Activated T-cell treated with anti-CD3 and anti-CD28 coated beads, Interleukin-2, amount 50 U/mL, for 72 hours (primary cell): ENCODE results near the gene NRDC. TPM values are rescaled to one million over a fixed set of nuclear protein-coding genes. Genes with fewer than 3 reads are reported as not detected.
"Not testable (repeated sequence)": the region's sequence is repeated elsewhere in the genome, so short reads cannot be mapped to it uniquely, and the experiment has no call there.

Source experiments
- ATAC-seq, 2 donors: fragments of 150-1000 bp; cut with Tn5 transposase; replicated peaks in 1 of 2; 2 replicates each; pipeline ENCODE4 v1.10.0; 2021; ENCODE audit warnings: moderate library complexity in 2 of 2, mild to moderate bottlenecking in 1 of 2
- DNase-seq, 2 donors: peaks; one replicate each; pipeline ENCODE4 v3.0.0; 2021 to 2022; ENCODE audit warnings: mixed read lengths in 1 of 2
- H3K27ac Mint-ChIP-seq: one replicate; pipeline ENCODE4 v1.8.0; 2022; ENCODE audit warnings: mild to moderate bottlenecking, moderate library complexity, mixed read lengths
- H3K27me3 Mint-ChIP-seq: one replicate; pipeline ENCODE4 v1.8.0; 2022; ENCODE audit warnings: low read depth, mixed read lengths
- H3K36me3 Mint-ChIP-seq, 2 donors: one replicate each; pipeline ENCODE4 v1.8.0; 2022; ENCODE audit warnings: mixed read lengths in 2 of 2, mild to moderate bottlenecking in 1 of 2; ENCODE audit not compliant: insufficient read depth in 2 of 2
- H3K4me1 Mint-ChIP-seq: one replicate; pipeline ENCODE4 v1.8.0; 2022; ENCODE audit warnings: low read depth, mixed read lengths
- H3K4me3 Mint-ChIP-seq, 2 donors: one replicate each; pipeline ENCODE4 v1.8.0; 2022; ENCODE audit warnings: mild to moderate bottlenecking in 2 of 2, mixed read lengths in 2 of 2, moderate library complexity in 2 of 2
- H3K9me3 Mint-ChIP-seq, 2 donors: one replicate each; pipeline ENCODE4 v1.8.0; 2022; ENCODE audit warnings: mixed read lengths in 2 of 2
- total RNA-seq, 2 donors: library from RNA; stranded (reverse); gene quantifications; one replicate each; pipeline ENCODE4 v1.2.3, GENCODE V29; 2022

The NRDC gene
- total RNA-seq, 2 donors from 2014 or later, result 209 to 226 TPM

DNA sequence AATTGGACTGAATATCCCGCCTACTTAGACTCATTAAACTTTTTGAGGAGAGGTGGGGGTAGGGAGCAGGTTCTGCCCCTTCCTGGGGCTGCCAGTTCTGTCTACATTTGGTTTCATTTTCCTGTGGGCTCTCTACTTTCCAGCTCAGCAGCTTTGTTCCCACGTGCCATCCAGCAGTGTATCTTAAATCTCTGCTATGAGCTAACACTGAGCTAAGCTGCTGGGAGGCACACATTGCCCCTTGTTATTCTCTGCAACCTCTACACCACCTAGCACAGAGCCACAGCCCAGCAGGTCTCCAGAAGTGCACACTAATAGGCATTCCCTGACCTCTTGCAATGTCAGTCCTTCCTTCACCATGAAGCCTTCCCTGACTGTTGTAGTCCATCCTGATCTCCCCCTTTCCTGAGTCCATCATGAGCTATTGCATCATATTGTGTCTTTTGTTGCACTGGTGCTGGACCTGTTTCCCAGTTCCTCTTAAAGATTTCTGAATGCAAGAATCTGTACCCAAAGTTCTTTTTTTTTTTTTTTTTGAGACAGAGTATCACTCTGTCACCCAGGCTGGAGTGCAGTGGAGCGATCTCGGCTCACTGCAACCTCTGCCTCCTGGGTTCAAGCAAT is 28.7 kb upstream of the NRDC start:
- no peak for ATAC-seq
- H3K4me1 Mint-ChIP-seq, result peaks cover 10% of the 10 kb centered on the region

GRCh38 chr1:51906306-51907078 is 28.0 kb upstream of the NRDC start:
- peaks cover 2 to 3% of the 10 kb centered on the region in 2 donors for H3K36me3 Mint-ChIP-seq
- H3K27me3 Mint-ChIP-seq, result peaks cover 6% of the 10 kb centered on the region
- H3K4me1 Mint-ChIP-seq, result peaks cover 10% of the 10 kb centered on the region
- DNase-seq, result no peak
- no peak for ATAC-seq
- no peak overlapping the region for H3K4me3 Mint-ChIP-seq
- H3K27ac Mint-ChIP-seq, result peak overlapping the region; percentile 64
- peaks cover 2% of the 10 kb centered on the region in 2 donors for H3K9me3 Mint-ChIP-seq

More for the DNA sequence above, 28.7 kb upstream of the NRDC start:
- no peak overlapping the region for H3K4me3 Mint-ChIP-seq
- DNase-seq, result no peak
- peak overlapping the region; percentile 2 for H3K27ac Mint-ChIP-seq
- H3K27me3 Mint-ChIP-seq, result peaks cover 6% of the 10 kb centered on the region
- peaks cover 2% of the 10 kb centered on the region in 2 donors for H3K9me3 Mint-ChIP-seq
- peaks cover 2 to 3% of the 10 kb centered on the region in 2 donors for H3K36me3 Mint-ChIP-seq

- peaks cover 2 to 3% of the 10 kb centered on the region in 2 donors for H3K36me3 Mint-ChIP-seq
- H3K9me3 Mint-ChIP-seq, result peaks cover 2% of the 10 kb centered on the region in 2 donors
- ATAC-seq (no peak), DNase-seq (no peak)
- H3K27me3 Mint-ChIP-seq, result peaks cover 27% of the 10 kb centered on the region
- peaks cover 5% of the 10 kb centered on the region for H3K4me1 Mint-ChIP-seq
- H3K4me3 Mint-ChIP-seq, result no peak overlapping the region
- H3K27ac Mint-ChIP-seq, result no peak overlapping the region
These were observed 23.9 kb upstream of the NRDC start for GRCh38 chr1:51902456-51902855.

GRCh38 chr1:51901151-51901550 is 22.6 kb upstream of the NRDC start:
- no peaks in the 10 kb centered on the region for H3K36me3 Mint-ChIP-seq
- H3K4me3 Mint-ChIP-seq, result no peak overlapping the region
- H3K27me3 Mint-ChIP-seq, result peaks cover 38% of the 10 kb centered on the region
- ATAC-seq (no peak), DNase-seq (no peak)
- H3K4me1 Mint-ChIP-seq, result no peaks in the 10 kb centered on the region
- no peaks in the 10 kb centered on the region for H3K9me3 Mint-ChIP-seq
- H3K27ac Mint-ChIP-seq, result no peak overlapping the region

GRCh38 chr1:51899022-51899421 is 20.5 kb upstream of the NRDC start:
- no peaks in the 10 kb centered on the region for H3K36me3 Mint-ChIP-seq
- ATAC-seq (no peak), DNase-seq (no peak)
- H3K27me3 Mint-ChIP-seq, result peaks cover 49% of the 10 kb centered on the region
- H3K9me3 Mint-ChIP-seq, result no peaks in the 10 kb centered on the region
- H3K27ac Mint-ChIP-seq, result no peak overlapping the region
- H3K4me3 Mint-ChIP-seq, result no peak overlapping the region
- no peaks in the 10 kb centered on the region for H3K4me1 Mint-ChIP-seq

DNA sequence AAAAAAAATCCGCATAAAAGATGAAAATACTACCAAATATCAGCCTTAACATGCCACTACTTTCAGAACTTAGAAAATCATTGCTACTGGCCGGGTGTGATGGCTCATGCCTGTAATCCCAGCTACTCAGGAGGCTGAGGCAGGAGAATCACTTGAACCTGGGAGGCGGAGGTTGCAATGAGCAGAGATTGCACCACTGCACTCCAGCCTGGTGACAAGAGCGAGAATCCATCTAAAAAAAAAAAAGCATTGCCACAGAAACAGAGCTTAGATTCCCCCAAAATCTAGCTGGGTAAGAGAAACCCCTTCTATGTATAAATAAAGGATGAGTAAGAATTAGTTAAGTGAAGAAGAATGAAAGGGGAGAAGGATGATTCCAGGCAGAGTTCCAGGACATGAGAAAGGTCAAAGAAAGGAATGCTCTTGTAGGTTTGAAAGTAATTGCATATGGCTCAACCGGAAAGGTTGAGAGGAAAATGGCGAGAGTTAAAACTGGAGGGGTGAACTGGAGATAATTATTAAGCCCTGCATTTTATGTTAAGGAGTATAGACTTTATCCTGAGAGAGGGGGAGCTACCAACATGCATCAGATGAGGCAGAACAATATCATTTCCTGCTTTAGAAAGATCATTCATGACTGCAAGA is 19.7 kb upstream of the NRDC start:
- no peak overlapping the region for H3K4me3 Mint-ChIP-seq
- no peaks in the 10 kb centered on the region for H3K36me3 Mint-ChIP-seq
- no peaks in the 10 kb centered on the region for H3K9me3 Mint-ChIP-seq
- no peak overlapping the region for H3K27ac Mint-ChIP-seq
- H3K4me1 Mint-ChIP-seq, result no peaks in the 10 kb centered on the region
- ATAC-seq (no peak), DNase-seq (no peak)
- peaks cover 49% of the 10 kb centered on the region for H3K27me3 Mint-ChIP-seq

DNA sequence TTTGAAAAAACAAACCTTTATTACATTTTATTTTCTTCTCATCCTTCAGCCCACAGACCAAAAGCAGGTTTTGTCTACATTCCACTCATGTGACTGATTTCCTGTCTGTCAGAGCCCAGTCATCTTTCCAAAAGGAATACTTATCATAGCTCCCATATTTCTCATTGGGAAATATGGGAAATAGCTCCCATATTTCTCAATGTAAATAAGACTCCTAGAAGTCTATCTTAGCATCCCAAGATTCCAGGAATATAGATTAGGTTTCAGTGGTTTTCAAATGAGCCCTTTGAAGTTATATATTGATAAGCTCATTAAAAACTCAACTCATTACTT is 19.1 kb upstream of the NRDC start:
- DNase-seq (no peak), ATAC-seq (no peak)
- Mint-ChIP-seq H3K36me3 (no peaks in the 10 kb centered on the region), H3K4me3 (no peak overlapping the region), H3K9me3 (no peaks in the 10 kb centered on the region), H3K4me1 (no peaks in the 10 kb centered on the region), H3K27me3 (peaks cover 49% of the 10 kb centered on the region), H3K27ac (no peak overlapping the region)

- ATAC-seq, H3K27ac Mint-ChIP-seq, H3K4me1 Mint-ChIP-seq, H3K4me3 Mint-ChIP-seq, H3K9me3 Mint-ChIP-seq, DNase-seq, H3K36me3 Mint-ChIP-seq: not testable (repeated sequence)
- peaks cover 49% of the 10 kb centered on the region for H3K27me3 Mint-ChIP-seq
These were observed 16.2 kb upstream of the NRDC start for GRCh38 chr1:51894748-51895147.

DNA sequence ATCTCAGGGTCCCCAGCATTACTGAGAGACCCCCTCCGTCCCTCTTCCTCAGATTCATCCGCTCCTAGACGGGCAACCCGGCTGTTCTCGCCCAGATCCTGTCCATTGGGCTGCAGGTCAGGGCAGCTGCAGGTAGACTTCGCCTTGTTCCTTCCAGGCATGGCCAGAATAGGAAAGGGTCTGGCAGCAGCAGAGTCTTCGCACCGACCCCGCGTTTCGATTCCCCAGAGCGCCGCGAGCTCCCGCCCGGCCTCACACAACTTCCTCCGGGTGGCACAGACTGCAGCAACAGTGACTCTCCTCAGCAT is 265 bp downstream of the NRDC start:
- H3K36me3 Mint-ChIP-seq, result no peaks in the 10 kb centered on the region
- ATAC-seq, result no peak
- no peaks in the 10 kb centered on the region for H3K9me3 Mint-ChIP-seq
- peaks cover 21% of the 10 kb centered on the region for H3K27me3 Mint-ChIP-seq
- no peak for DNase-seq
- peaks cover 46% of the 10 kb centered on the region for H3K4me1 Mint-ChIP-seq
- no peak overlapping the region for H3K4me3 Mint-ChIP-seq
- H3K27ac Mint-ChIP-seq, result no peak overlapping the region

GRCh38 chr1:51877434-51878307 is 856 bp downstream of the NRDC start:
- Mint-ChIP-seq H3K4me1 (peaks cover 46% of the 10 kb centered on the region), H3K4me3 (no peak overlapping the region), H3K27me3 (peaks cover 15% of the 10 kb centered on the region), H3K27ac (no peak overlapping the region), H3K9me3 (no peaks in the 10 kb centered on the region), H3K36me3 (no peaks in the 10 kb centered on the region)
- DNase-seq (peak in 1 of 2 donors; percentile 9), ATAC-seq (peak; percentile 0 to 1)

GRCh38 chr1:51875836-51876235 is 2.7 kb downstream of the NRDC start:
- H3K36me3 Mint-ChIP-seq, result peaks cover 1 to 2% of the 10 kb centered on the region in 2 donors
- no peak for DNase-seq
- peak overlapping the region; percentile 67 to 72 for H3K4me3 Mint-ChIP-seq
- ATAC-seq, result no peak
- H3K4me1 Mint-ChIP-seq, result peaks cover 63% of the 10 kb centered on the region
- H3K27me3 Mint-ChIP-seq, result peaks cover 4% of the 10 kb centered on the region
- H3K27ac Mint-ChIP-seq, result peak overlapping the region; percentile 50
- H3K9me3 Mint-ChIP-seq, result no peaks in the 10 kb centered on the region

- Mint-ChIP-seq H3K9me3 (no peaks in the 10 kb centered on the region), H3K4me1 (peaks cover 68% of the 10 kb centered on the region), H3K27me3 (no peaks in the 10 kb centered on the region), H3K27ac (peak overlapping the region; percentile 50), H3K4me3 (peak overlapping the region; percentile 67 to 72), H3K36me3 (peaks cover 1 to 4% of the 10 kb centered on the region in 2 donors)
- DNase-seq (no peak), ATAC-seq (no peak)
These were observed 3.2 kb downstream of the NRDC start for GRCh38 chr1:51875291-51875772.

DNA sequence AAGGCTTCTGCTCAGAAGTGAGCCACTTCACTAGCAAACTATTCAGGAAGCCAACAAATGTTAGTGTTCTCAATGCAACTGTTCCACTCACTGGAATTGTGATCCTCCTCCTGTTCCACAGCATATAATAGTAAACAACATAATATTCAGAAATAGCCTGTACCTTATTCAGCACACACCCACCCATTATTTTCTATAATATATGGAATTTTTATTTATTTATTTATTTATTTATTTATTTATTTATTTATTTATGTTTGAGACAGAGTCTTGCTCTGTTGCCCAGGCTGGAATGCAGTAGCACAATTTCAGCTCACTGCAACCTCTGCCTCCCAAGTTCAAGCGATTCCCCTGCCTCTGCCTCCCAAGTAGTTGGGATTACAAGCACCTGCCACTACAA is 5.3 kb downstream of the NRDC start:
- not testable (repeated sequence) for H3K36me3 Mint-ChIP-seq, H3K9me3 Mint-ChIP-seq, DNase-seq

More for the DNA sequence above, 5.3 kb downstream of the NRDC start:
- ATAC-seq, H3K27ac Mint-ChIP-seq, H3K27me3 Mint-ChIP-seq, H3K4me3 Mint-ChIP-seq: not testable (repeated sequence)
- H3K4me1 Mint-ChIP-seq, result peaks cover 67% of the 10 kb centered on the region
